ENCODE data around the gene SDHAF2. TPM values are rescaled to one million over a fixed set of nuclear protein-coding genes. Genes with fewer than 3 reads are reported as not detected.

SDHAF2 gene
- total and polyA plus RNA-seq, 8 donors, result 10.1 to 38.9 (median 14.8) TPM

- no peak overlapping the region for H3K4me3 ChIP-seq
- WGBS, 2 donors, result 72 to 74% methylated on average over 13 of the region's 13 CpGs
- intact Hi-C loops (cut with DNase I), result no loop called here
Measured at GRCh38 chr11:61489833-61490721, 60.2 kb downstream of the SDHAF2 start.

GRCh38 chr11:61491736-61492395 lies 61.9 kb downstream of the SDHAF2 start:
- Histone ChIP-seq H3K4me1 (no peaks in the 10 kb centered on the region), H3K36me3 (no peaks in the 10 kb centered on the region), H3K9me3 (no peaks in the 10 kb centered on the region), H3K27me3 (no peaks in the 10 kb centered on the region), H3K27ac (no peak overlapping the region), H3K4me3 (no peak overlapping the region)
- no peak for TF ChIP-seq CTCF (IDR thresholded peaks at IDR 0.05)
- 83 to 92% methylated on average over 10 to 12 of the region's 12 CpGs for WGBS, 2 donors
- no peak for ATAC-seq
- no peak for FAIRE-seq
- intact Hi-C loops (cut with DNase I), result no loop called here
- DNase-seq, result peak in 1 of 6 donors; percentile 50

More at GRCh38 chr11:61489833-61490721, 60.2 kb downstream of the SDHAF2 start:
- ATAC-seq (peak in 2 of 4 donors; percentile 4 to 7), FAIRE-seq (no peak), DNase-seq (peak in 1 of 6 donors; percentile 55)
- H3K4me1 ChIP-seq, result no peaks in the 10 kb centered on the region
- no peaks in the 10 kb centered on the region for H3K9me3 ChIP-seq
- no peaks in the 10 kb centered on the region for H3K27me3 ChIP-seq
- TF ChIP-seq CTCF (IDR thresholded peaks at IDR 0.05), result no peak
- no peaks in the 10 kb centered on the region for H3K36me3 ChIP-seq
- H3K27ac ChIP-seq, result no peak overlapping the region

- no peaks in the 10 kb centered on the region for H3K4me1 ChIP-seq
- DNase-seq (peak in 1 of 6 donors; percentile 20), FAIRE-seq (no peak), ATAC-seq (peak in 1 of 4 donors; percentile 25)
- intact Hi-C loops (cut with DNase I), result no loop called here
- H3K36me3 ChIP-seq, result no peaks in the 10 kb centered on the region
- WGBS, 2 donors, result 45 to 50% methylated on average over 9 of the region's 9 CpGs
- TF ChIP-seq CTCF (IDR thresholded peaks at IDR 0.05), result no peak
- no peaks in the 10 kb centered on the region for H3K27me3 ChIP-seq
- H3K9me3 ChIP-seq, result no peaks in the 10 kb centered on the region
- H3K27ac ChIP-seq, result no peak overlapping the region
- no peak overlapping the region for H3K4me3 ChIP-seq
Measured at GRCh38 chr11:61494381-61494961, 64.5 kb downstream of the SDHAF2 start.

- Histone ChIP-seq H3K9me3 (no peaks in the 10 kb centered on the region), H3K27me3 (no peaks in the 10 kb centered on the region), H3K4me3 (no peak overlapping the region), H3K27ac (peak overlapping the region in 1 of 4 donors; percentile 22), H3K4me1 (no peaks in the 10 kb centered on the region), H3K36me3 (no peaks in the 10 kb centered on the region)
- FAIRE-seq (no peak), ATAC-seq (peak in 2 of 4 donors; percentile 73 to 79), DNase-seq (peak in 1 of 6 donors; percentile 50)
- 48 to 49% methylated on average over 26 of the region's 26 CpGs for WGBS, 2 donors
- no peak for TF ChIP-seq CTCF (IDR thresholded peaks at IDR 0.05)
- intact Hi-C loops (cut with DNase I), result no loop called here
Measured at GRCh38 chr11:61495801-61496601, 66.1 kb downstream of the SDHAF2 start.

Other genes starting within 250 kb of the SDHAF2 start
- under 1 TPM in 2 of 6 donors, not detected in 4; 0.08 to 0.13 TPM for gene PGA3, start 226.6 kb upstream of the SDHAF2 start, total RNA-seq
- 1 to 10 TPM in 1 of 2 donors, under 1 TPM in 1; 0.34 to 7.4 TPM for gene PGA3, start 226.6 kb upstream of the SDHAF2 start, polyA plus RNA-seq
- 1 to 10 TPM in 4 of 6 donors, under 1 TPM in 1, not detected in 1; 0.16 to 2.9 (median 2.2) TPM for gene PGA4, start 207.8 kb upstream of the SDHAF2 start, total RNA-seq
- 1 to 10 TPM in 1 of 2 donors, under 1 TPM in 1; 0.95 to 4.6 TPM for gene PGA4, start 207.8 kb upstream of the SDHAF2 start, polyA plus RNA-seq
- under 1 TPM in 4 of 6 donors, not detected in 2; 0.31 to 0.83 (median 0.60) TPM for gene PGA5, start 188.9 kb upstream of the SDHAF2 start, total RNA-seq
- under 1 TPM; 0.27 to 0.70 TPM for gene PGA5, start 188.9 kb upstream of the SDHAF2 start, polyA plus RNA-seq
- under 1 TPM; 0.16 to 0.90 (median 0.30) TPM for gene VWCE, start 134.8 kb upstream of the SDHAF2 start, total RNA-seq
- gene VWCE, start 134.8 kb upstream of the SDHAF2 start, polyA plus RNA-seq, result under 1 TPM; 0.72 to 0.77 TPM
- 10 to 100 TPM; 62.8 to 84.4 (median 74.5) TPM for gene DDB1, start 97.0 kb upstream of the SDHAF2 start, total RNA-seq
- 10 to 100 TPM; 50.9 to 83.8 TPM for gene DDB1, start 97.0 kb upstream of the SDHAF2 start, polyA plus RNA-seq
- 10 to 100 TPM; 25.6 to 40.6 (median 32.9) TPM for gene TKFC, start 96.9 kb upstream of the SDHAF2 start, total RNA-seq
- gene TKFC, start 96.9 kb upstream of the SDHAF2 start, polyA plus RNA-seq, result 10 to 100 TPM; 40.7 to 66.7 TPM
- gene CYB561A3, start 68.2 kb upstream of the SDHAF2 start, total RNA-seq, result 10 to 100 TPM; 16.5 to 26.2 (median 22.7) TPM
- gene CYB561A3, start 68.2 kb upstream of the SDHAF2 start, polyA plus RNA-seq, result 10 to 100 TPM; 14.8 to 19.7 TPM
- 10 to 100 TPM; 10.8 to 20.4 (median 13.7) TPM for gene TMEM138, start 67.8 kb upstream of the SDHAF2 start, total RNA-seq
- 10 to 100 TPM; 32.8 to 39.2 TPM for gene TMEM138, start 67.8 kb upstream of the SDHAF2 start, polyA plus RNA-seq
- 1 to 10 TPM; 3.7 to 8.2 (median 6.4) TPM for gene TMEM216, start 37.5 kb upstream of the SDHAF2 start, total RNA-seq
- gene TMEM216, start 37.5 kb upstream of the SDHAF2 start, polyA plus RNA-seq, result 10 to 100 TPM in 1 of 2 donors, 1 to 10 TPM in 1; 9.3 to 17.8 TPM
- 10 to 100 TPM; 25.1 to 49.7 (median 32.6) TPM for gene CPSF7, start 149 bp upstream of the SDHAF2 start, total RNA-seq
- 10 to 100 TPM; 57.6 to 60.4 TPM for gene CPSF7, start 149 bp upstream of the SDHAF2 start, polyA plus RNA-seq
- 1 to 10 TPM in 2 of 6 donors, under 1 TPM in 4; 0.28 to 1.8 (median 0.81) TPM for gene LRRC10B, start 78.6 kb downstream of the SDHAF2 start, total RNA-seq
- 10 to 100 TPM in 1 of 2 donors, 1 to 10 TPM in 1; 3.2 to 10.2 TPM for gene LRRC10B, start 78.6 kb downstream of the SDHAF2 start, polyA plus RNA-seq
- gene SYT7, start 151.0 kb downstream of the SDHAF2 start, total RNA-seq, result 10 to 100 TPM in 3 of 6 donors, 1 to 10 TPM in 3; 4.3 to 17.9 (median 8.7) TPM
- gene SYT7, start 151.0 kb downstream of the SDHAF2 start, polyA plus RNA-seq, result 10 to 100 TPM; 21.0 to 59.4 TPM

Measured in pancreas (tissue), 10 donors.